Activated naive CD4-positive, alpha-beta T cell treated with anti-CD3 and anti-CD28 coated beads, Interleukin-2, amount 10 ng/mL, durations not matched to agents 7 days and 5 days (primary cell): ENCODE data around the gene MUC2.
A peak's percentile ranks its signal among the peaks of the same experiment; 100 is the strongest.

Source experiments
- CTCF ChIA-PET: fragments of 350-600 bp; sonication (Branson Sonifier 250); formaldehyde crosslinking; loops from one replicate; lab custom pipeline; 2021; ENCODE audit warnings: antibody characterized with exemption; lab: Charles Lee
- DNase-seq: peaks from one replicate; pipeline ENCODE4 v3.0.0-alpha.2; 2020
- H3K27ac Mint-ChIP-seq: one replicate; pipeline ENCODE4 v1.8.0; 2021; ENCODE audit warnings: mild to moderate bottlenecking, moderate library complexity, mixed read lengths
- H3K27me3 Mint-ChIP-seq: one replicate; pipeline ENCODE4 v1.8.0; 2021; ENCODE audit warnings: mild to moderate bottlenecking, mixed read lengths
- H3K36me3 Mint-ChIP-seq: one replicate; pipeline ENCODE4 v1.8.0; 2021; ENCODE audit warnings: mixed read lengths
- H3K4me1 Mint-ChIP-seq: one replicate; pipeline ENCODE4 v1.8.0; 2021; ENCODE audit warnings: mixed read lengths
- H3K4me3 Mint-ChIP-seq: one replicate; pipeline ENCODE4 v1.8.0; 2021; ENCODE audit warnings: mild to moderate bottlenecking, moderate library complexity, mixed read lengths
- H3K9me3 Mint-ChIP-seq: one replicate; pipeline ENCODE4 v1.8.0; 2021; ENCODE audit warnings: mixed read lengths

The MUC2 gene

GRCh38 chr11:1052133-1053011 is 22.3 kb upstream of the MUC2 start:
- CTCF ChIA-PET: interaction anchor here (0.9 to 3.4 kb wide), 4 partner anchors 10 to 212 kb away, joined by 3 to 39 read pairs (median 6); no protein-coding TSS in a partner anchor
- Mint-ChIP-seq H3K4me3 (no peak overlapping the region), H3K27ac (no peak overlapping the region), H3K36me3 (no peaks in the 10 kb centered on the region), H3K9me3 (no peaks in the 10 kb centered on the region), H3K4me1 (peaks cover 2% of the 10 kb centered on the region), H3K27me3 (peaks cover 31% of the 10 kb centered on the region)
- no peak for DNase-seq

DNA sequence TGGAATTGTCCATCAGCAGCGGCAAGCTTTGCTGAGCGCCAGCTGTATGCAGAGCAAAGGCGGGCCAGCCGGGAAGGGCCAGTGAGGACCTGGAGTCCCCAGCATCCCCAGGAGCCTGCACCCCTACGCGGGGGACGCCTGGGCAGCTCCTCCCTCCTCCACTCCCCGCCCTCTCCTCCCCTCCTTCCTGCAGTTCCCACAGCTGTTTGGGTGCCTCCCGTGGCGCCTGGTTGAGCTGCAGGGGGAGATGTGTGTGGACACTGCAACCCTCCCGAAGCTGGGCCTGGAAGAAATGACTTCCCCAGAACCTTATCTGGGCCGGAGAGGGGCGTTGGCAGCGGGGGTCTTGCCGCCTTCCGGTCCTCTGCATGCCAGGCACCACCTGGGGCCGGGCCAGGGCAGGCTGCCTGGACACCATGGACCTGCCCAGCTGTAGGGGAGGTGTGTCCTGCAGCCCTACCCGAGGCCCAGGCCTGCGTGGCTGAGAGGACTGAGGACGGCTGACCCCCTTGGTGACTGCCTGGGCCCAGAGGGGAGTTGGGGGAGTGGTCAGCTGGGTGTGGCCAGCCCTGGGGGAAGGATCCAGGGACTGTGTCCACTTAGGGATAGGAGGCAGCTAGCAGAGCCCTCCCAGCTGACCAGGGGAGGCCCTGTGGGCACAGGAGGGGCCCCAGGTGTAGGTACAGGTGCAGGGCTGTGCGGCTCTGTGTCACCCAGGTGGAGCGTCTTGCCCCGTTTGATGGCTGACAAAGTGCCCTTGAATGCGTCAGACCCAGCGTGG is 21.4 kb upstream of the MUC2 start:
- H3K36me3 Mint-ChIP-seq: no peaks in the 10 kb centered on the region
- no peak for DNase-seq
- CTCF ChIA-PET: interaction anchor here (1.2 kb wide), 1 partner anchor 206 kb away, joined by 3 read pairs; no protein-coding TSS in a partner anchor

DNA sequence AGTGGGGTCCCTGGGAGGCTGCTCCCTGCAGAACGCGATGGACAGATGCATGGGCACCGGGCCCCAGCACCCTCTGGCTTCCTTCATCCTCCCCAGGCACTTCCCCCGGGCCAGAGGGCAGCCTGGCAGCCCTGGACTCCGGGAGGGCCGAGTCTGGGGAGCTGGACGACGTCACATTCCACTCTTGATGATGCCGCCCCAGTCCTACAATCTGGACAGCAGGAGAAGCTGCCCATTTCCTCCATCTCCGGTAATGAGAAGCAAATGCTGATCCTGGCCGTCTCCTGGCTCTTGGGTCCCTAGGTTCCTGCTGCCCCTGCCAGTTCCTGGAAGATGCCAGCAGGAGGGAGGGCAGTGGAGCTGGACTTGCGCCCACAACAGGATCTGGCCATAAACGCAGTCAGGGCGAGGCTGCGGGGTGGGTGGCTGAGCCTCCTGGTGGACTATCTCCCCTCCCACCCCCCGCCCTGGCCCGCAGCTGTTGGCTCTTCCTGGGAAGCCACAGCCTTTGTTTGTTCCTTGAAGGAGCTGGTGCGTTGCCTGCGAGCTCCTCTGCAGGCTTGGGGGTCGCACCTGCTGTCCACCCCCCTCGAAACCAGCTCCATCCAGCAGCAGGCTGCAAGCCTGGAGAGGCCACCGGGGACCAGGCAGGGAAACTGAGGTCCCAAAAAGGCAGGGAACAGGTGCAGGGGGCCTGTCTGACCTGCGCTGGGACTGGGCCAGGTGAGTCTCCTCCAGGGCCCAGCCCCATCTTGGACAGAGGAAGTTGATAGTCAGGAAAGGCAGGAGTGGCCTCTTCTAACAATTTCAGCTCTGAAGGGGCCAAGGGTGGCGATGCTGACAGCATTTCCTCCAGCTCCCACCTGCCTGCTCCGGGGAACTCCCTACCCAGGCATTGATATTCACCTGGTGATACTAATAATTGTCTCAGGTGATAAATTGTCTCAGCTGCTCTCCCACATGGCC is 20.2 kb upstream of the MUC2 start:
- H3K27ac Mint-ChIP-seq: no peak overlapping the region
- DNase-seq: no peak
- no peaks in the 10 kb centered on the region for H3K36me3 Mint-ChIP-seq
- peaks cover 2% of the 10 kb centered on the region for H3K4me1 Mint-ChIP-seq
- no peak overlapping the region for H3K4me3 Mint-ChIP-seq
- peaks cover 12% of the 10 kb centered on the region for H3K27me3 Mint-ChIP-seq
- no peaks in the 10 kb centered on the region for H3K9me3 Mint-ChIP-seq
- CTCF ChIA-PET: interaction anchor here (1.2 kb wide), 1 partner anchor 207 kb away, joined by 3 read pairs; no protein-coding TSS in a partner anchor

More for the DNA sequence above, 21.4 kb upstream of the MUC2 start:
- H3K9me3 Mint-ChIP-seq: no peaks in the 10 kb centered on the region
- peaks cover 2% of the 10 kb centered on the region for H3K4me1 Mint-ChIP-seq
- peaks cover 21% of the 10 kb centered on the region for H3K27me3 Mint-ChIP-seq
- no peak overlapping the region for H3K27ac Mint-ChIP-seq
- H3K4me3 Mint-ChIP-seq: no peak overlapping the region

DNA sequence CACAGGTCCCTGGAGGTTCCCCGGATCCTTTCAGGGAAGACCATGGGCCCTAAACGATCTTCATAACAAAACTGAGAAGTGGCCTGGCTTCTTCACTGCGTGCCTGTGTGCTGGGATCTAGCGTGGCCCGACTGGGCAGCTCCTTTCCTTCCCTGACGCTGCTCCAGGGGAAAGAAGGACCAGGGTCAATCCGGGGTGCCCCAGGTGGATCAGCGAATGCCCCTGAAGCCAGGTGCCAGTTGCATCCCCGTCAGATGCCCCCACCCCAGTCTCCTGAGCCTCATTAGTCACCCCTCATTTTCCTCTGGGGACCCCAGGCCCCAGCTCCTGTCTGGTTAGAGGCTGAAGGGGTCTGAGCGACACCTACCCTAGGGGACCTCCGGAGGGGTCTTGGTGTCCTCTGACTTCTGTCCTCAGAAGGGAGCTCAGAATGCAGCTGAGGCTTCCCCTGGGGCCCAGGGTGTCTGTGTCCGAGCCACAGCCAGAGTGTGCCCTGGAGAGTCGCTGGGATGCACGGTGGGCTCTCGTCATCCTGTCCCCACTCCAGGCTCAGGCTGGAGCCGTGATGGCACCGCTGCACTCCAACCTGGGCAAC is 19.5 kb upstream of the MUC2 start:
- peaks cover under 1% of the 10 kb centered on the region for H3K4me1 Mint-ChIP-seq
- no peak for DNase-seq
- H3K36me3 Mint-ChIP-seq: no peaks in the 10 kb centered on the region
- H3K27ac Mint-ChIP-seq: no peak overlapping the region
- H3K27me3 Mint-ChIP-seq: peaks cover 6% of the 10 kb centered on the region
- CTCF ChIA-PET: no interaction called here
- H3K4me3 Mint-ChIP-seq: no peak overlapping the region
- H3K9me3 Mint-ChIP-seq: no peaks in the 10 kb centered on the region

DNA sequence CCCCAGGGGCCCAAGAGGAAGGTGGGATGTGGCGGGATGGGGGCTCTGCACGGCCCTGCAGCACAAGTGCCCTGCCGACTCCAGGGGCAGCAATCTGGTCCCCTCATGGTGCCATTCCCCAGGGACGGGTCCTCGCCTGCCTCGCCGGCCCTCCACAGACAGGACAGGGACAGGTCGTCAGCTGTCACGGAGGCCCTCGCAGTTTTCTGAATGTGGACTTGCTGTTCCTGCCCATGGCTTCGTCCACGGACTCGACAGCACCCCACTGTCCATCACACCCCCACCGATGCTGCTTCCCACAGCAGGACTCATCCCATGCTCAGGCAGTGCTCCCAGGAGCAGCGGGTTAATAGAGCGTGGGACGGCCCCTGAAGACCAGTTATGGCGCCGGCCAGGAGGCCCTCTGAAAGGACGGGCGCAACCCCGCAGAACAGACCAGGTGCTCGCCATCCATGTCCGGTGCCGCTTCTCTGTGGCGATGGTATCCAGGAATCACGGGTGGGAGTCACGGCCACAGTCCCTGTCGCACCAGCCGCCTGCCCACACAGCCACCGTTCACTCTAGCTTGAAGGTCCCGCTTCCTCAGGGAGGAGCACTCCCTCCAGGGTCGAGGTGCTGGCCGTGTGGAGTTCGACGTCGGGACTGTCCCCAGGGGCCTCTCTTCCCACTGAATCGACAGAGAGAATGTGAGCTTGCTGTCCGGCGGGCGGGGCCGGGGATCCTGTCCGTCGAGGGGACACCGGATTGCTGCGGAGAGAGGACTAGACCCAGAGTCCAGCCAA is 18.5 kb upstream of the MUC2 start:
- H3K36me3 Mint-ChIP-seq: no peaks in the 10 kb centered on the region
- H3K4me3 Mint-ChIP-seq: no peak overlapping the region
- CTCF ChIA-PET: no interaction called here
- no peak for DNase-seq
- H3K27ac Mint-ChIP-seq: no peak overlapping the region
- no peaks in the 10 kb centered on the region for H3K9me3 Mint-ChIP-seq
- peaks cover 1% of the 10 kb centered on the region for H3K27me3 Mint-ChIP-seq
- H3K4me1 Mint-ChIP-seq: no peaks in the 10 kb centered on the region

- H3K27me3 Mint-ChIP-seq: peaks cover 8% of the 10 kb centered on the region
These were observed 16.9 kb upstream of the MUC2 start for GRCh38 chr11:1057806-1058205.

DNA sequence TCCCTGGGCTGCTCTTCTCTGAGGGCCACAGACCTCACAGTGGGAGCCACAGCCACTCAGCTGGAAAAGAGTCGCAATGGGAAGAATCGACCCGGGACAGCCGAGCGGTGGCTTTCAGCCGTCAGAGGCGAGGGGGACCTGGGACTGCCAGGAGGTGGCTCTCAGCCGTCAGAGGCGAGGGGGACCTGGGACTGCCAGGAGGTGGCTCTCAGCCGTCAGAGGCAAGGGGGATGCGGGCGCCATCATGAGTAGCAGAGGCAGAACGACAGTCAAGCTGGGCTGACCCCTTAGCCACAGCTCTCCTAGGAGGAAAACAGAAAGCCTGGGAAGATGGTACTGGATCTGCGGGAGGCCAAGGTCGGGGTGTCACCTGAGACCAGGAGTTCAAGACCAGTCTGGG is 14.9 kb upstream of the MUC2 start:
- H3K9me3 Mint-ChIP-seq: peaks cover 4% of the 10 kb centered on the region
- no peak for DNase-seq

More at GRCh38 chr11:1057806-1058205, 16.9 kb upstream of the MUC2 start:
- Mint-ChIP-seq H3K36me3 (no peaks in the 10 kb centered on the region), H3K4me3 (no peak overlapping the region), H3K9me3 (peaks cover 4% of the 10 kb centered on the region), H3K4me1 (no peaks in the 10 kb centered on the region), H3K27ac (no peak overlapping the region)
- CTCF ChIA-PET: no interaction called here
- no peak for DNase-seq

GRCh38 chr11:1060410-1060809 is 14.3 kb upstream of the MUC2 start:
- Mint-ChIP-seq H3K27me3 (peaks cover 8% of the 10 kb centered on the region), H3K4me3 (no peak overlapping the region), H3K9me3 (peaks cover 4% of the 10 kb centered on the region), H3K4me1 (no peaks in the 10 kb centered on the region), H3K36me3 (no peaks in the 10 kb centered on the region), H3K27ac (no peak overlapping the region)
- no peak for DNase-seq
- CTCF ChIA-PET: no interaction called here

More for the DNA sequence above, 14.9 kb upstream of the MUC2 start:
- peaks cover 8% of the 10 kb centered on the region for H3K27me3 Mint-ChIP-seq
- H3K4me1 Mint-ChIP-seq: no peaks in the 10 kb centered on the region
- CTCF ChIA-PET: no interaction called here
- no peak overlapping the region for H3K4me3 Mint-ChIP-seq
- H3K36me3 Mint-ChIP-seq: no peaks in the 10 kb centered on the region
- no peak overlapping the region for H3K27ac Mint-ChIP-seq

DNA sequence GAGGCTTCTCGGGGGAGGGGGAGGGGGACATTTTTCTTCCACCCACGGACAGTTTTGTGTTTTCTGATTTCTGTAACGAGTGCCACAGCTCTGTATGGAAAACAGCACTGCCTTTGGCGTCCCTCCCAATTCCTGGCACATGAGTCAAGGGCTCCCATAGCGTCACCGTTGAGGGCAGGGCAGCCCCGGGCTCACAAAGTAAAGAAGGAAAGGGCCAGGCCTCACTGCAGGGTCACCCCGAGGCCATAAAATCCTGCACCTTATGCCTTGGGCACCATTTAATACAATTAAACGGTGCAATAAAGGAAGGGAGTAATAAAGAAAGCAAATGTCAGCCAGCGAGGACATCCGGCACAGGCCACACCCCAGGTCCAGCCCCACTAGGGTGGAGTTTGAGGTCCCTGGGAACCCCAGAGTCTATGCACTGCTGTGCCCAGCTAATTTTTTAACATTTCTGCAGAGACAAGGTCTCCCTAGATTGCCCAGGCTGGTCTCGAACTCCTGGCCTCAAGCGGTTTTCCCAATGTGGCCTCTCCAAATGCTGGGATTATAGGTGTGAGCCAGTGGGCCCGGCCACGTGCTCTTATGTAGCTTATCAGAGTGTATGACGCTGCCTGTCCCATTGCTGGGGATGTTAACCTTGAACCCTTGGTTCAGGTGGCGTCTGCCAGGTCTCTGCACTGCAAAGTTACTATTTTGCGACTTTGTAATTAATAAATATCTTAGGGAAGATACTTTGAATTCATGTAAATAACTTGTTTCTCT is 13.6 kb upstream of the MUC2 start:
- DNase-seq: no peak
- H3K4me1 Mint-ChIP-seq: no peaks in the 10 kb centered on the region
- no peaks in the 10 kb centered on the region for H3K36me3 Mint-ChIP-seq
- peaks cover 12% of the 10 kb centered on the region for H3K27me3 Mint-ChIP-seq
- no peak overlapping the region for H3K4me3 Mint-ChIP-seq
- CTCF ChIA-PET: no interaction called here
- peaks cover 4% of the 10 kb centered on the region for H3K9me3 Mint-ChIP-seq
- no peak overlapping the region for H3K27ac Mint-ChIP-seq

DNA sequence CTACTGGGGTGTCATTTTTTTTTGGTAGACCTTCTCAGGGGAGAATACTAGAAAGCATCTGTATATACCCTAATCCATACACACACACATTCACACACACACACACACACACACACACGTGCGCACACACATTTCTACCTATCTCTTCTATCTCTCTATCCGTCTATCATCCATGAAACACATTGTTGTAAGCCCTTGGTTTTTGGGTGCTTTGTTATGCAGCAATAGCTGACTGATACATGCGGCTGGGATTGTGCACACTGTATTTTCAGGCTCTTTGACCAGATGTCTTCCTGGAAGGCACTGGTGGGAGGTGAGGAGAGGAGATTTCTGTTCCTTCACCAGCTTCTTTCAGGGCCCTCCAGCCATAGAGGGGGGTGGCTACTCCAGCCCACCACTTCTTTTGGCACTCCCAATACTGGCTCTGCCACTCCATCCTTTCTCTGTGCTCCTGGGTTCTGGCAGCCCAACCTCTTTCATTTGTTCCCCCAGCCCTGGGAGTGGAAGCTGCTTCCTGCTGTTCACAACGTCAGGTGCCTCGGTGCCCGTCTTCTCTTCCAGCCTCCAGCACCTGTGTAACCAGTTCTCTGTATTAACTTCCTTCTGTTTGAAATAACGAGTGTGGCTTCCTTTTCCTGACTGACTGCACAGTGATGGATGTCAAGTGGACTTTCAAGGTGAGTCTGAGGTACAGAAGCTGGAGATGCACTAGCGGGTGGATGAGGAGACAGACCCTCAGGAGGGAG is 12.4 kb upstream of the MUC2 start:
- H3K4me1 Mint-ChIP-seq: no peaks in the 10 kb centered on the region
- peaks cover 4% of the 10 kb centered on the region for H3K9me3 Mint-ChIP-seq
- H3K27ac Mint-ChIP-seq: no peak overlapping the region
- CTCF ChIA-PET: no interaction called here
- DNase-seq: peak; percentile 16
- no peak overlapping the region for H3K4me3 Mint-ChIP-seq
- peaks cover 12% of the 10 kb centered on the region for H3K27me3 Mint-ChIP-seq
- no peaks in the 10 kb centered on the region for H3K36me3 Mint-ChIP-seq

- no peak overlapping the region for H3K27ac Mint-ChIP-seq
These were observed 10.5 kb upstream of the MUC2 start for GRCh38 chr11:1064167-1064566.

More at GRCh38 chr11:1064167-1064566, 10.5 kb upstream of the MUC2 start:
- H3K9me3 Mint-ChIP-seq: peaks cover 4% of the 10 kb centered on the region
- no peaks in the 10 kb centered on the region for H3K4me1 Mint-ChIP-seq
- no peaks in the 10 kb centered on the region for H3K36me3 Mint-ChIP-seq
- no peak for DNase-seq
- CTCF ChIA-PET: no interaction called here
- no peak overlapping the region for H3K4me3 Mint-ChIP-seq
- H3K27me3 Mint-ChIP-seq: peaks cover 12% of the 10 kb centered on the region
